Measurements from ENCODE around the gene RAB27A.

The RAB27A gene

DNA sequence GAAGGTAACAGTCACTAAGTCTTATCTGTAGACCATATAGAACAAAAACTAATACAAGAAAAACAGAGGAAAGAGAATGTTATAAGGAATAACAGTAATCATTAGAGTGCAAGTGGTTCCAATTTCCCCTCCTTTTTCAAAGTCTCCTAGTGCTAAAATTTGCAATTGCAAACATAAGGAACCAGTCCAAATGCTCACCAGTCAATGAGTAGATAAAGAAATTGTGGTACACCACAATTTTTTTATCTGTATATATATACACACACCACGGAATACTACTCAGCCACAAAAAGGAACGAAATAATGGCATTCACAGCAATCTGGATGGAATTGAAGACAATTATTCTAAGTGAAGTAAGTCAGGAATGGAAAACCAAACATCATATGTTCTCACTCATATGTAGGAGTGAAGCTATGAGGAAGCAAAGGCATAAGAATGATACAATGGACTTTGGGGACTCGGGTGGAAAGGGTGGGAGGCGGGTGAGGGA is 54.0 kb downstream of the RAB27A start:
- TF ChIP-seq, protein P1, sequence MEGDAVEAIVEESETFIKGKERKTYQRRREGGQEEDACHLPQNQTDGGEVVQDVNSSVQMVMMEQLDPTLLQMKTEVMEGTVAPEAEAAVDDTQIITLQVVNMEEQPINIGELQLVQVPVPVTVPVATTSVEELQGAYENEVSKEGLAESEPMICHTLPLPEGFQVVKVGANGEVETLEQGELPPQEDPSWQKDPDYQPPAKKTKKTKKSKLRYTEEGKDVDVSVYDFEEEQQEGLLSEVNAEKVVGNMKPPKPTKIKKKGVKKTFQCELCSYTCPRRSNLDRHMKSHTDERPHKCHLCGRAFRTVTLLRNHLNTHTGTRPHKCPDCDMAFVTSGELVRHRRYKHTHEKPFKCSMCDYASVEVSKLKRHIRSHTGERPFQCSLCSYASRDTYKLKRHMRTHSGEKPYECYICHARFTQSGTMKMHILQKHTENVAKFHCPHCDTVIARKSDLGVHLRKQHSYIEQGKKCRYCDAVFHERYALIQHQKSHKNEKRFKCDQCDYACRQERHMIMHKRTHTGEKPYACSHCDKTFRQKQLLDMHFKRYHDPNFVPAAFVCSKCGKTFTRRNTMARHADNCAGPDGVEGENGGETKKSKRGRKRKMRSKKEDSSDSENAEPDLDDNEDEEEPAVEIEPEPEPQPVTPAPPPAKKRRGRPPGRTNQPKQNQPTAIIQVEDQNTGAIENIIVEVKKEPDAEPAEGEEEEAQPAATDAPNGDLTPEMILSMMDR (IDR thresholded peaks at IDR 0.05; ENCODE audit: control insufficient read depth, insufficient read depth, low read depth, low read length, missing control alignments): no peak
- DNase-seq (ENCODE audit: low read depth): no peak
- no peak overlapping the region for H3K4me3 ChIP-seq (ENCODE audit: control insufficient read depth, low read depth, low read length)

DNA sequence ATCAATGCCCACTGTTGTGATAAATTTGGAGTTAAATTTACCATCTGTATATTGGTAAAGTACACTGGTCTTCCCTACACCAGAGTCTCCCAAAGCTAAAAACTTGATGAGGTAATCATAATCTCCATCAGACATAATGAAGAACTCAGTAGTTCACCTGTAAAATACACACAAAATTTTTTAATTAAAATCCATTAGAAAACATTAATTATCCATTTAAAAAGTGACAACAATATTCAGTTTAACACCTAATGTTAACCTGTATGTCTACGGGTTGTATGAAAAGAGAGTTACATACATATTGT is 54.9 kb downstream of the RAB27A start:
- DNase-seq (ENCODE audit: low read depth): no peak
- TF ChIP-seq, protein P1 (IDR thresholded peaks at IDR 0.05; ENCODE audit: control insufficient read depth, insufficient read depth, low read depth, low read length, missing control alignments): no peak
- no peak overlapping the region for H3K4me3 ChIP-seq (ENCODE audit: control insufficient read depth, low read depth, low read length)

DNA sequence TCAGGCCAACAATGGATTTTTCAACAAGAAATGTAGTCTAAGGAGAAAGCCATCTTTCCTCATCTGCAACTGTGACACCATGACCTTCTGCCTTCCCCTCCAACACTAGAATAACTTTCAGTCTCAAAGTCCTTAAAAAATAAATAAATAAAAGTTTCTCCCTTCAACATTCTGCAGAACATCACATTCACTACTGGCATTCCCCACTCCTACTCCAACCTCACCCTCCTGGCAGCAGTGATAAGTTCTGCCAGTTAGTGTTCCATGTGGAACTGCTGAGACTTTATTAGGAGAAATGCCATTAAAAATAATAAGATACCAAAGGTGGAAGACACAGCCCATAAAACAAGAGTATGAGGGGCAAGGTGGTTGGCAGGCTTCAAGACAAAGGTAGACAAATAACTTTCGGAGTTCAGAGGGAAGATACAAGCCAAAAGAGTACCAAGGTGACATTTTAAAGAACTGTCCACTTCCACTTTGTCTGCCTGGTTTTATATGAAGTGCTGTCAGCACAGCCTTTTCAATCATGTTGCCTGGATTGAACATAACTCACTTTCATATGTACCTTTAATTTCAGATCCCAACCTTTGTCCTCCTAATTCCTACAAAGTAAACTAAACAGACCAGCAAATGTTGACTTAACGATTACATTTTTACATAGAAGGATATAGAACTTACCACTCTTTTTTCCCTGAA is 55.4 kb downstream of the RAB27A start:
- H3K4me3 ChIP-seq (ENCODE audit: control insufficient read depth, low read depth, low read length): no peak overlapping the region
- TF ChIP-seq, protein P1 (IDR thresholded peaks at IDR 0.05; ENCODE audit: control insufficient read depth, insufficient read depth, low read depth, low read length, missing control alignments): no peak
- no peak for DNase-seq (ENCODE audit: low read depth)

DNA sequence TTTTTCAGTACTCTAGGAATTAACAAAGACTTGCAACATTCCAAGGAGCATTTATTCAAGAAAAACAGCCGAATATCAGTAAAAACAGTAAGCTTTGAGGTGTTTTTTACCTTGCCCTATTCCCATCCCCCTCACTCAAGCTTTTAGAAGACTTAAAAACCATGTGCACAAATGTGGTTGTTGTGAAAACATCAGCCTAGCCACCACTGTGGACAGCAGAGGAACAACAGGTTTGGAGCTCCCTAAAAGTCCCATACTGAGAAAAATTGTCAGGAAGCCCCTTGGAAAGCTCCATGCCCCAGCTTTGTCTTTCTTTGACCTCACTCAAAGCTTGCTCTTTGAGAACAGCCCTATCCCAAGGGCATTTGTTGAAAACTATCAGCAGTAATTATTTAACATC is 58.2 kb downstream of the RAB27A start:
- TF ChIP-seq, protein P1 (IDR thresholded peaks at IDR 0.05; ENCODE audit: control insufficient read depth, insufficient read depth, low read depth, low read length, missing control alignments): no peak
- no peak overlapping the region for H3K4me3 ChIP-seq (ENCODE audit: control insufficient read depth, low read depth, low read length)
- no peak for DNase-seq (ENCODE audit: low read depth)

DNA sequence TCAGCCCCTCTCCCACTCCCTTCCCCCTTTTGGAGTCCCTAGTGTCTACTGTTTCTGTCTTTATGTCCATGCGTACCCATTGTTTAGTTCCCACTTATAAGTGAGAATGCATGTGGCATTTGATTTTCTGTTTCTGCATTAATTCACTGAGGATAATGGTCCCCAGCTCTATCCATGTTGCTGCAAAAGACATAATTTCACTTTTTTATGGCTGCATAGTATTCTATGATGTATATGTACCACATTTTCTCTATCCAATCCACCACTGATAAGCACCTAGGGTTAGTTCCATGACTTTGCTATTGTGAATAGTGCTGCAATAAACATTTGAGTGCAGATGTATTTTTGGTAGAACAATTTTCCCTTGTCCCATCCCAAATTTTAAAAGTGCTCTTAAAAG is 58.7 kb downstream of the RAB27A start:
- no peak overlapping the region for H3K4me3 ChIP-seq (ENCODE audit: control insufficient read depth, low read depth, low read length)
- DNase-seq (ENCODE audit: low read depth): no peak
- TF ChIP-seq, protein P1 (IDR thresholded peaks at IDR 0.05; ENCODE audit: control insufficient read depth, insufficient read depth, low read depth, low read length, missing control alignments): no peak

DNA sequence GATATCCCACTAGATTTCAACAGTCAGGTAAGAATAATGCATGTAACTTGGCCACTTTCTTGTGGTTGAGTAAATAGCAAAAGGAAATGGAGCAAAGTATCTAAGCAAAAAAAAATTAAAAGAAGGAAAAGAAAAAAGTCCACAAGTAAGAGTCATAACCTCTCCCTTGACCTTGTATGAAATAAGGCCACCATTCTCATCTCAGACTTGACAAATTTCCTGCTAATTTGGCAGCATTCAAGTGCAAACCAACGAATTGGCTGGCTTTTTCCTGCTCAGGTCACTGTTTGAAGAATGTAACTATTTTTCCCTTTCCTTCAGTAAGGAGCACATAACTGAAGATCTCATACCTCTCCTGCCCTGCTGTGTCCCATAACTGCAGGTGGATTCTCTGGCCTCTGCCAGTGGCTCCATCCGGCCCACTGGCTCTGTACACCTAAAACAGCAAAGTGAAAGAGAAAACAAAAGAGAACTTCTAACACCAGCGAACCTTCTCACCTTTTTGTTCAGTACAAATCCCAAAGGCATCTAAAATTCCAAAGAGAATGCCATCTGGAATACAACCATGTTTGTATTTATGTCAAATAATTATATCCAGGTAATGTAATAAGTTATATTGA is 59.5 kb downstream of the RAB27A start:
- DNase-seq (ENCODE audit: low read depth): no peak
- TF ChIP-seq, protein P1 (IDR thresholded peaks at IDR 0.05; ENCODE audit: control insufficient read depth, insufficient read depth, low read depth, low read length, missing control alignments): no peak
- no peak overlapping the region for H3K4me3 ChIP-seq (ENCODE audit: control insufficient read depth, low read depth, low read length)

Measured in AG09309 (cell line).